GM12864 (cell line): ENCODE data around the gene TTC34.

ENCODE experiments used
- DNase-seq: peaks from one replicate; pipeline ENCODE4 v3.0.0-alpha.2; 2011; ENCODE audit warnings: low read depth
- H3K4me3 ChIP-seq: 2 replicates; pipeline ENCODE4 v1.5.1; 2011; ENCODE audit warnings: mild to moderate bottlenecking, low read depth, low read length, control low read depth
- CTCF ChIP-seq: IDR thresholded peaks from 2 replicates; pipeline ENCODE4 v1.5.1; 2011; ENCODE audit warnings: low read depth, mild to moderate bottlenecking, moderate library complexity, low read length, control low read depth, inconsistent platforms; ENCODE audit errors: missing control alignments

Gene TTC34

GRCh38 chr1:2834146-2834475 lies 32.6 kb upstream of the TTC34 start:
- TF ChIP-seq CTCF: no peak
- no peak overlapping the region for H3K4me3 ChIP-seq
- DNase-seq: no peak

- TF ChIP-seq CTCF: no peak
- no peak for DNase-seq
- H3K4me3 ChIP-seq: no peak overlapping the region
Observed at GRCh38 chr1:2833454-2834145, 32.1 kb upstream of the TTC34 start.

- no peak for DNase-seq
- TF ChIP-seq CTCF: no peak
- H3K4me3 ChIP-seq: no peak overlapping the region
Observed at GRCh38 chr1:2832506-2833453, 31.3 kb upstream of the TTC34 start.

GRCh38 chr1:2831596-2832212 lies 30.2 kb upstream of the TTC34 start:
- no peak for TF ChIP-seq CTCF
- DNase-seq: no peak

GRCh38 chr1:2830761-2831425 lies 29.4 kb upstream of the TTC34 start:
- TF ChIP-seq CTCF: no peak
- H3K4me3 ChIP-seq: no peak overlapping the region
- DNase-seq: no peak

More at GRCh38 chr1:2831596-2832212, 30.2 kb upstream of the TTC34 start:
- no peak overlapping the region for H3K4me3 ChIP-seq

GRCh38 chr1:2829846-2830615 lies 28.5 kb upstream of the TTC34 start:
- DNase-seq: no peak
- no peak overlapping the region for H3K4me3 ChIP-seq

More at GRCh38 chr1:2829846-2830615, 28.5 kb upstream of the TTC34 start:
- no peak for TF ChIP-seq CTCF
